SK-N-SH treated with all-trans-retinoic acid at 6 μM for 48 hours (cell line): Measurements from ENCODE around the gene PTPRD.
"Not testable (repeated sequence)": the region's sequence is repeated elsewhere in the genome, so short reads cannot be mapped to it uniquely, and the experiment has no call there.

ENCODE experiments used
- ATAC-seq: fragments of 200-7000 bp; cut with Tn5 transposase; 3 replicates; pipeline ENCODE4 v1.9.1; 2020; ENCODE audit warnings: mild to moderate bottlenecking, moderate library complexity
- ARNTL ChIP-seq: fragments of 450-650 bp; formaldehyde crosslinking; IDR thresholded peaks from 2 replicates; pipeline ENCODE4 v1.5.0; 2020; ENCODE audit warnings: low read depth, mild to moderate bottlenecking, moderate library complexity, borderline replicate concordance
- BACH2 ChIP-seq: fragments of 250-450 bp; sonication (Bioruptor Pico); IDR thresholded peaks from 2 replicates; pipeline ENCODE4 v1.9.0; 2021; ENCODE audit warnings: mild to moderate bottlenecking, borderline replicate concordance
- CREB5 ChIP-seq: fragments of 250-450 bp; sonication (Bioruptor Pico); IDR thresholded peaks from 2 replicates; pipeline ENCODE4 v1.5.1; 2020; ENCODE audit warnings: low read depth, mild to moderate bottlenecking, moderate library complexity
- CSDC2 ChIP-seq: fragments of 250-450 bp; sonication (Bioruptor Pico); IDR thresholded peaks from 2 replicates; pipeline ENCODE4 v1.5.0; 2020; ENCODE audit warnings: mild to moderate bottlenecking, moderate library complexity
- CSRNP3 ChIP-seq: fragments of 250-450 bp; sonication (Bioruptor Pico); IDR thresholded peaks from 2 replicates; pipeline ENCODE4 v1.5.1; 2021; ENCODE audit warnings: mild to moderate bottlenecking, moderate library complexity
- ESRRG ChIP-seq: fragments of 250-450 bp; sonication (Bioruptor Pico); IDR thresholded peaks from 2 replicates; pipeline ENCODE4 v1.6.1; 2021; ENCODE audit warnings: mild to moderate bottlenecking
- GLIS3 ChIP-seq: fragments of 250-450 bp; sonication (Bioruptor Pico); IDR thresholded peaks from 2 replicates; pipeline ENCODE4 v1.5.0; 2020; ENCODE audit warnings: mild to moderate bottlenecking, moderate library complexity
- ISL1 ChIP-seq: fragments of 250-450 bp; sonication (Bioruptor Pico); IDR thresholded peaks from 2 replicates; pipeline ENCODE4 v2.1.2; 2022; ENCODE audit warnings: mild to moderate bottlenecking, moderate library complexity
- OSR1 ChIP-seq: fragments of 250-450 bp; sonication (Bioruptor Pico); IDR thresholded peaks from 2 replicates; pipeline ENCODE4 v1.8.0; 2022; ENCODE audit warnings: moderate library complexity, mild to moderate bottlenecking, inconsistent platforms
- PATZ1 ChIP-seq: fragments of 250-450 bp; sonication (Bioruptor Pico); IDR thresholded peaks from 2 replicates; pipeline ENCODE4 v1.8.0; 2020; ENCODE audit warnings: mild to moderate bottlenecking, moderate library complexity, borderline replicate concordance
- POU6F1 ChIP-seq: fragments of 250-450 bp; sonication (Bioruptor Pico); IDR thresholded peaks from 2 replicates; pipeline ENCODE4 v1.8.0; 2021; ENCODE audit warnings: low read depth, mild to moderate bottlenecking, moderate library complexity, borderline replicate concordance
- PPARA ChIP-seq: fragments of 250-450 bp; sonication (Bioruptor Pico); IDR thresholded peaks from 2 replicates; pipeline ENCODE4 v1.5.0; 2020; ENCODE audit warnings: mild to moderate bottlenecking, borderline replicate concordance
- RARB ChIP-seq: fragments of 250-450 bp; sonication (Bioruptor Pico); IDR thresholded peaks from 2 replicates; pipeline ENCODE4 v1.8.0; 2021; ENCODE audit warnings: mild to moderate bottlenecking, moderate library complexity
- SNAI2 ChIP-seq: fragments of 250-450 bp; sonication (Bioruptor Pico); IDR thresholded peaks from 2 replicates; pipeline ENCODE4 v1.5.0; 2020; ENCODE audit warnings: mild to moderate bottlenecking, moderate library complexity
- TCF4 ChIP-seq: fragments of 250-450 bp; sonication (Bioruptor Pico); IDR thresholded peaks from 2 replicates; pipeline ENCODE4 v1.8.0; 2021; ENCODE audit warnings: mild to moderate bottlenecking, moderate library complexity, borderline replicate concordance
- TOX ChIP-seq: fragments of 250-450 bp; sonication (Bioruptor Pico); IDR thresholded peaks from 2 replicates; pipeline ENCODE4 v1.8.0; 2021; ENCODE audit warnings: mild to moderate bottlenecking, moderate library complexity, borderline replicate concordance
- ZC3H10 ChIP-seq: fragments of 250-450 bp; sonication (Bioruptor Pico); IDR thresholded peaks from 2 replicates; pipeline ENCODE4 v1.5.1; 2021; ENCODE audit warnings: mild to moderate bottlenecking, moderate library complexity
- ZFP30 ChIP-seq: fragments of 450-650 bp; formaldehyde crosslinking; IDR thresholded peaks from 2 replicates; pipeline ENCODE4 v1.5.0; 2022; ENCODE audit warnings: mild to moderate bottlenecking, moderate library complexity
- ZNF565 ChIP-seq: fragments of 450-650 bp; formaldehyde crosslinking; conservative IDR thresholded peaks from 2 replicates; pipeline ENCODE4 v1.5.0; 2020; ENCODE audit warnings: low read depth, mild to moderate bottlenecking, moderate library complexity
- ZNF70 ChIP-seq: fragments of 450-650 bp; formaldehyde crosslinking; IDR thresholded peaks from 2 replicates; pipeline ENCODE4 v1.5.0; 2020; ENCODE audit warnings: mild to moderate bottlenecking, moderate library complexity
- ZNF8 ChIP-seq: fragments of 450-650 bp; formaldehyde crosslinking; IDR thresholded peaks from 2 replicates; pipeline ENCODE4 v1.5.0; 2020; ENCODE audit warnings: mild to moderate bottlenecking, moderate library complexity
- TF ChIP-seq, protein P1 (sequence below): fragments of 250-450 bp; sonication (Bioruptor Pico); IDR thresholded peaks from 2 replicates; pipeline ENCODE4 v1.5.0; 2020; ENCODE audit warnings: mild to moderate bottlenecking, moderate library complexity

Gene PTPRD

DNA sequence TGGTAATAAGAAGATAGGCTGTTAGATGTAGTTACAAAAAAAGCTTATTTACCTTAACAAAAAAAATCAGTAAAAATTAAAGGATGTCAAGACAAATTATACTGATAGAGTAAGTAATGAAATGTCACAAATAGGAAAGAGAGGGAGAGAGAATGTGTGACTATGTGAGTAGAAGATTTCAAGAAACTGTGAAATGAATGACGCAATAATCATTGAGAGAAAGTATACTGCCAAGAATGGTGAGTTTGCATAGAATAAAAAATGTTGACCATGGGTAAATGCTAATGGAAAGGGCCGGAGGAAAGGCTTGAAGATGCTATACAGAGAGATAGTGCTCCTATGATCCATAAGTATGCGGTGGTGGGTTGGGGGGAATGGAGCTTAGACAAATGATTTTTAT, 100.7 kb downstream of the PTPRD start:
- TF ChIP-seq ESRRG (CRISPR knock-in tag) (no peak), PATZ1 (CRISPR knock-in tag) (no peak), PPARA (CRISPR knock-in tag) (no peak), CSDC2 (no peak), ZNF8 (CRISPR knock-in tag) (no peak), TCF4 (no peak), ZC3H10 (no peak), ARNTL (no peak)

DNA sequence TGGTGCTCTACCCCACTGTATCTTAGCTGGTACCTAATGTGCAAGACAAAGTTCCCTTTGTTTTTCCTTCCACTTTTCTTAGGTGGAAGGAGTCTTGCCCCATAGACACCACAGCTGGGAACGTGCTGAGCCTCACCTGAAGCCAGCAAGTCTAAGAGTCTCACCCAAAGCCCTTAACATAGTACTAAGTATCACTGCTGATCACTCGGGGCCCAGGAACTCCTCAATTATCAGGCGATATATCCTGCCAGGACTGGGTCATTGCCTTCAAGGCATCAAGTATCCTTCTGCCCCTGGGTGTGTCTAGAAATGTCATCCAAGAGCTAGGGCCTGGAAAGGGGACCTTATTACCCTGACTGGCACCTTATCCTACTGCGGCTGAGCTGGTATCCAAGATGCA, 123.9 kb downstream of the PTPRD start:
- no peak for ATAC-seq
- no peak for TF ChIP-seq ZNF8 (CRISPR knock-in tag)
- TF ChIP-seq ZNF565 (CRISPR knock-in tag), result no peak
- TF ChIP-seq PATZ1 (CRISPR knock-in tag), result no peak
- no peak for TF ChIP-seq TOX (CRISPR knock-in tag)
- TF ChIP-seq CSRNP3 (CRISPR knock-in tag), result no peak
- TF ChIP-seq TCF4, result no peak

More for the DNA sequence above, 100.7 kb downstream of the PTPRD start:
- ATAC-seq, result no peak

GRCh38 chr9:10479172-10479571, 133.6 kb downstream of the PTPRD start:
- peak; percentile 54; the same call in 1 of the 3 replicates for ATAC-seq
- TF ChIP-seq, protein P1, sequence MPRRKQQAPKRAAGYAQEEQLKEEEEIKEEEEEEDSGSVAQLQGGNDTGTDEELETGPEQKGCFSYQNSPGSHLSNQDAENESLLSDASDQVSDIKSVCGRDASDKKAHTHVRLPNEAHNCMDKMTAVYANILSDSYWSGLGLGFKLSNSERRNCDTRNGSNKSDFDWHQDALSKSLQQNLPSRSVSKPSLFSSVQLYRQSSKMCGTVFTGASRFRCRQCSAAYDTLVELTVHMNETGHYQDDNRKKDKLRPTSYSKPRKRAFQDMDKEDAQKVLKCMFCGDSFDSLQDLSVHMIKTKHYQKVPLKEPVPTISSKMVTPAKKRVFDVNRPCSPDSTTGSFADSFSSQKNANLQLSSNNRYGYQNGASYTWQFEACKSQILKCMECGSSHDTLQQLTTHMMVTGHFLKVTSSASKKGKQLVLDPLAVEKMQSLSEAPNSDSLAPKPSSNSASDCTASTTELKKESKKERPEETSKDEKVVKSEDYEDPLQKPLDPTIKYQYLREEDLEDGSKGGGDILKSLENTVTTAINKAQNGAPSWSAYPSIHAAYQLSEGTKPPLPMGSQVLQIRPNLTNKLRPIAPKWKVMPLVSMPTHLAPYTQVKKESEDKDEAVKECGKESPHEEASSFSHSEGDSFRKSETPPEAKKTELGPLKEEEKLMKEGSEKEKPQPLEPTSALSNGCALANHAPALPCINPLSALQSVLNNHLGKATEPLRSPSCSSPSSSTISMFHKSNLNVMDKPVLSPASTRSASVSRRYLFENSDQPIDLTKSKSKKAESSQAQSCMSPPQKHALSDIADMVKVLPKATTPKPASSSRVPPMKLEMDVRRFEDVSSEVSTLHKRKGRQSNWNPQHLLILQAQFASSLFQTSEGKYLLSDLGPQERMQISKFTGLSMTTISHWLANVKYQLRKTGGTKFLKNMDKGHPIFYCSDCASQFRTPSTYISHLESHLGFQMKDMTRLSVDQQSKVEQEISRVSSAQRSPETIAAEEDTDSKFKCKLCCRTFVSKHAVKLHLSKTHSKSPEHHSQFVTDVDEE (CRISPR knock-in tag), result no peak
- no peak for TF ChIP-seq TCF4
- TF ChIP-seq BACH2 (CRISPR knock-in tag), result no peak
- no peak for TF ChIP-seq ZNF70 (CRISPR knock-in tag)
- no peak for TF ChIP-seq ISL1 (CRISPR knock-in tag)
- TF ChIP-seq POU6F1 (CRISPR knock-in tag), result no peak
- no peak for TF ChIP-seq OSR1
- TF ChIP-seq GLIS3, result no peak
- TF ChIP-seq ZC3H10, result no peak
- no peak for TF ChIP-seq PATZ1 (CRISPR knock-in tag)
- no peak for TF ChIP-seq ZFP30
- TF ChIP-seq CSDC2, result no peak
- no peak for TF ChIP-seq PPARA (CRISPR knock-in tag)
- no peak for TF ChIP-seq ARNTL
- TF ChIP-seq CREB5 (CRISPR knock-in tag), result no peak
- no peak for TF ChIP-seq ZNF565 (CRISPR knock-in tag)
- no peak for TF ChIP-seq SNAI2 (CRISPR knock-in tag)
- TF ChIP-seq ZNF8 (CRISPR knock-in tag), result no peak
- no peak for TF ChIP-seq RARB (CRISPR knock-in tag)

DNA sequence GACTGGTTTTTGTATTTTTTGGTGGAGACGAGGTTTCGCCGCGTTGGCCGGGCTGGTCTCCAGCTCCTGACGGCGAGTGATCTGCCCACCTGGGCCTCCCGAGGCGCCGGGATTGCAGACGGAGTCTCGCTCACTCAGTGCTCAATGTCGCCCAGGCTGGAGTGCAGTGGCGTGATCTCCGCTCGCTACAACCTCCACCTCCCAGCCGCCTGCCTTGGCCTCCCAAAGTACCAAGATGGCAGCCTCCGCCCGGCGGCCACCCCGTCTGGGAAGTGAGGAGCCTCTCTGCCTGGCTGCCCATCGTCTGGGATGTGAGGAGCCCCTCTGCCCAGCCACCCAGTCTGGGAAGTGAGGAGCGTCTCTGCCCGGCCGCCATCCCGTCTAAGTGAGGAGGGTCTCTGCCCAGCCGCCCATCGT, 163.6 kb downstream of the PTPRD start:
- not testable (repeated sequence) for ATAC-seq
